ENCODE results near the gene TCTN1.

The TCTN1 gene

GRCh38 chr12:110669193-110669502 is 55.2 kb downstream of the TCTN1 start:
- WGBS, 2 donors (ENCODE audit: extremely low coverage in 2 of 2, insufficient read length in 2 of 2, insufficient replicate concordance in 1 of 2) = no CpG with 5 or more reads among the region's 5 CpGs
- H3K79me1 ChIP-seq (ENCODE audit: low read depth, low read length) = no peaks in the 10 kb centered on the region
- no peak overlapping the region for H2AFZ ChIP-seq (ENCODE audit: low read length)
- no peak overlapping the region for H3K18ac ChIP-seq (ENCODE audit: low read length)
- no peak overlapping the region for H2AK5ac ChIP-seq (ENCODE audit: low read depth, low read length)
- H3K4me2 ChIP-seq (ENCODE audit: insufficient read depth, low read length, poor library complexity, severe bottlenecking) = no peak overlapping the region
- peaks cover 2 to 6% of the 10 kb centered on the region in 2 donors for H3K9me3 ChIP-seq (replicated peaks in 1 of 2; ENCODE audit: control insufficient read depth in 2 of 2, insufficient read depth in 1 of 2, low read depth in 1 of 2, low read length in 2 of 2)
- H4K91ac ChIP-seq (ENCODE audit: low read depth, low read length, poor library complexity) = no peak overlapping the region
- no peak overlapping the region for H3K27ac ChIP-seq (replicated peaks; ENCODE audit: low read length)
- no peak overlapping the region for H4K8ac ChIP-seq (ENCODE audit: low read depth, low read length)
- no peaks in the 10 kb centered on the region for H3K4me1 ChIP-seq (ENCODE audit: control insufficient read depth in 2 of 2, insufficient read depth in 1 of 2, low read depth in 1 of 2, low read length in 2 of 2)
- H3K23ac ChIP-seq (ENCODE audit: low read depth, low read length, poor library complexity) = peak overlapping the region; percentile 40
- H3K4ac ChIP-seq (ENCODE audit: low read length) = no peak overlapping the region
- H3K4me3 ChIP-seq (ENCODE audit: low read length in 2 of 2) = no peak overlapping the region
- H3K9ac ChIP-seq (ENCODE audit: low read depth, low read length, poor library complexity) = no peak overlapping the region
- H3K36me3 ChIP-seq (replicated peaks in 1 of 2; ENCODE audit: control insufficient read depth in 2 of 2, insufficient read depth in 2 of 2, low read length in 2 of 2) = no peaks in the 10 kb centered on the region
- DNase-seq (ENCODE audit: low spot score) = no peak
- H3K27me3 ChIP-seq (ENCODE audit: control insufficient read depth in 3 of 3, insufficient read depth in 3 of 3, low read depth in 1 of 3, low read length in 3 of 3) = peaks cover 0 to 4% (median 0%) of the 10 kb centered on the region in 3 experiments
- no peak overlapping the region for H3K14ac ChIP-seq (ENCODE audit: low read length)
- no peak overlapping the region for H2BK120ac ChIP-seq (ENCODE audit: low read depth, low read length)
- no peak overlapping the region for H2BK15ac ChIP-seq (ENCODE audit: low read length)
- no peak overlapping the region for H2BK12ac ChIP-seq (ENCODE audit: low read length)
- H2BK5ac ChIP-seq (ENCODE audit: low read length) = no peak overlapping the region

- Histone ChIP-seq H2BK15ac (ENCODE audit: low read length) (no peak overlapping the region), H3K79me1 (ENCODE audit: low read depth, low read length) (no peaks in the 10 kb centered on the region), H3K9me3 (replicated peaks in 1 of 2; ENCODE audit: control insufficient read depth in 2 of 2, insufficient read depth in 1 of 2, low read depth in 1 of 2, low read length in 2 of 2) (peaks cover 0 to 2% of the 10 kb centered on the region in 2 donors), H2AK5ac (ENCODE audit: low read depth, low read length) (no peak overlapping the region), H2AFZ (ENCODE audit: low read length) (no peak overlapping the region), H3K4me1 (ENCODE audit: control insufficient read depth in 2 of 2, insufficient read depth in 1 of 2, low read depth in 1 of 2, low read length in 2 of 2) (no peaks in the 10 kb centered on the region), H3K27ac (replicated peaks; ENCODE audit: low read length) (no peak overlapping the region), H2BK5ac (ENCODE audit: low read length) (no peak overlapping the region), H4K8ac (ENCODE audit: low read depth, low read length) (no peak overlapping the region), H3K4me3 (ENCODE audit: low read length in 2 of 2) (no peak overlapping the region), H3K18ac (ENCODE audit: low read length) (no peak overlapping the region), H2BK12ac (ENCODE audit: low read length) (no peak overlapping the region), H3K4me2 (ENCODE audit: insufficient read depth, low read length, poor library complexity, severe bottlenecking) (no peak overlapping the region), H3K36me3 (replicated peaks in 1 of 2; ENCODE audit: control insufficient read depth in 2 of 2, insufficient read depth in 2 of 2, low read length in 2 of 2) (no peaks in the 10 kb centered on the region), H3K14ac (ENCODE audit: low read length) (no peak overlapping the region), H4K91ac (ENCODE audit: low read depth, low read length, poor library complexity) (no peak overlapping the region), H3K9ac (ENCODE audit: low read depth, low read length, poor library complexity) (no peak overlapping the region), H3K23ac (ENCODE audit: low read depth, low read length, poor library complexity) (no peak overlapping the region), H3K4ac (ENCODE audit: low read length) (no peak overlapping the region), H3K27me3 (ENCODE audit: control insufficient read depth in 3 of 3, insufficient read depth in 3 of 3, low read depth in 1 of 3, low read length in 3 of 3) (peaks cover 0 to 4% (median 0%) of the 10 kb centered on the region in 3 experiments), H2BK120ac (ENCODE audit: low read depth, low read length) (no peak overlapping the region)
- no CpG with 5 or more reads among the region's 4 CpGs for WGBS, 2 donors (ENCODE audit: extremely low coverage in 2 of 2, insufficient read length in 2 of 2, insufficient replicate concordance in 1 of 2)
- no peak for DNase-seq (ENCODE audit: low spot score)
These were observed 56.3 kb downstream of the TCTN1 start for GRCh38 chr12:110670161-110670701.

GRCh38 chr12:110676171-110676570 is 62.2 kb downstream of the TCTN1 start:
- peak overlapping the region in 1 of 2 donors; percentile 48 for H3K4me3 ChIP-seq (ENCODE audit: low read length in 2 of 2)
- no peak overlapping the region for H2BK12ac ChIP-seq (ENCODE audit: low read length)
- no peaks in the 10 kb centered on the region for H3K9me3 ChIP-seq (replicated peaks in 1 of 2; ENCODE audit: control insufficient read depth in 2 of 2, insufficient read depth in 1 of 2, low read depth in 1 of 2, low read length in 2 of 2)
- H4K8ac ChIP-seq (ENCODE audit: low read depth, low read length) = no peak overlapping the region
- no peaks in the 10 kb centered on the region for H3K36me3 ChIP-seq (replicated peaks in 1 of 2; ENCODE audit: control insufficient read depth in 2 of 2, insufficient read depth in 2 of 2, low read length in 2 of 2)
- no peak overlapping the region for H4K91ac ChIP-seq (ENCODE audit: low read depth, low read length, poor library complexity)
- no peak overlapping the region for H3K4me2 ChIP-seq (ENCODE audit: insufficient read depth, low read length, poor library complexity, severe bottlenecking)
- H2BK5ac ChIP-seq (ENCODE audit: low read length) = no peak overlapping the region
- H3K14ac ChIP-seq (ENCODE audit: low read length) = no peak overlapping the region
- no peak overlapping the region for H2BK15ac ChIP-seq (ENCODE audit: low read length)
- H3K79me1 ChIP-seq (ENCODE audit: low read depth, low read length) = no peaks in the 10 kb centered on the region
- H3K9ac ChIP-seq (ENCODE audit: low read depth, low read length, poor library complexity) = no peak overlapping the region
- no peaks in the 10 kb centered on the region for H3K27me3 ChIP-seq (ENCODE audit: control insufficient read depth in 3 of 3, insufficient read depth in 3 of 3, low read depth in 1 of 3, low read length in 3 of 3)
- DNase-seq (ENCODE audit: low spot score) = no peak
- H2AK5ac ChIP-seq (ENCODE audit: low read depth, low read length) = no peak overlapping the region
- H3K27ac ChIP-seq (replicated peaks; ENCODE audit: low read length) = no peak overlapping the region
- WGBS, 2 donors (ENCODE audit: extremely low coverage in 2 of 2, insufficient read length in 2 of 2, insufficient replicate concordance in 1 of 2) = no CpG with 5 or more reads among the region's 4 CpGs
- H3K4me1 ChIP-seq (ENCODE audit: control insufficient read depth in 2 of 2, insufficient read depth in 1 of 2, low read depth in 1 of 2, low read length in 2 of 2) = peaks cover 0 to 2% of the 10 kb centered on the region in 2 donors
- no peak overlapping the region for H2BK120ac ChIP-seq (ENCODE audit: low read depth, low read length)
- no peak overlapping the region for H3K4ac ChIP-seq (ENCODE audit: low read length)
- no peak overlapping the region for H3K18ac ChIP-seq (ENCODE audit: low read length)
- H3K23ac ChIP-seq (ENCODE audit: low read depth, low read length, poor library complexity) = no peak overlapping the region
- no peak overlapping the region for H2AFZ ChIP-seq (ENCODE audit: low read length)

GRCh38 chr12:110677206-110677911 is 63.4 kb downstream of the TCTN1 start:
- Histone ChIP-seq H3K27ac (replicated peaks; ENCODE audit: low read length) (no peak overlapping the region), H3K18ac (ENCODE audit: low read length) (no peak overlapping the region), H3K9me3 (replicated peaks in 1 of 2; ENCODE audit: control insufficient read depth in 2 of 2, insufficient read depth in 1 of 2, low read depth in 1 of 2, low read length in 2 of 2) (no peaks in the 10 kb centered on the region), H4K8ac (ENCODE audit: low read depth, low read length) (no peak overlapping the region), H3K4me2 (ENCODE audit: insufficient read depth, low read length, poor library complexity, severe bottlenecking) (no peak overlapping the region), H2BK15ac (ENCODE audit: low read length) (no peak overlapping the region), H3K23ac (ENCODE audit: low read depth, low read length, poor library complexity) (peak overlapping the region; percentile 71), H2AFZ (ENCODE audit: low read length) (no peak overlapping the region), H4K91ac (ENCODE audit: low read depth, low read length, poor library complexity) (no peak overlapping the region), H3K14ac (ENCODE audit: low read length) (no peak overlapping the region), H3K9ac (ENCODE audit: low read depth, low read length, poor library complexity) (no peak overlapping the region), H3K4me1 (ENCODE audit: control insufficient read depth in 2 of 2, insufficient read depth in 1 of 2, low read depth in 1 of 2, low read length in 2 of 2) (peaks cover 0 to 2% of the 10 kb centered on the region in 2 donors), H3K4me3 (ENCODE audit: low read length in 2 of 2) (no peak overlapping the region), H3K27me3 (ENCODE audit: control insufficient read depth in 3 of 3, insufficient read depth in 3 of 3, low read depth in 1 of 3, low read length in 3 of 3) (peaks cover 0 to 3% (median 0%) of the 10 kb centered on the region in 3 experiments), H3K4ac (ENCODE audit: low read length) (no peak overlapping the region), H2AK5ac (ENCODE audit: low read depth, low read length) (peak overlapping the region; percentile 24), H2BK5ac (ENCODE audit: low read length) (no peak overlapping the region), H2BK12ac (ENCODE audit: low read length) (no peak overlapping the region), H3K36me3 (replicated peaks in 1 of 2; ENCODE audit: control insufficient read depth in 2 of 2, insufficient read depth in 2 of 2, low read length in 2 of 2) (no peaks in the 10 kb centered on the region), H2BK120ac (ENCODE audit: low read depth, low read length) (no peak overlapping the region), H3K79me1 (ENCODE audit: low read depth, low read length) (no peaks in the 10 kb centered on the region)
- no peak for DNase-seq (ENCODE audit: low spot score)
- WGBS, 2 donors (ENCODE audit: extremely low coverage in 2 of 2, insufficient read length in 2 of 2, insufficient replicate concordance in 1 of 2) = no CpG with 5 or more reads among the region's 5 CpGs

Measured in neuronal stem cell (in vitro differentiated cells).